HL-60 (cell line): ENCODE results near the gene MKLN1.

ENCODE experiments used
- POLR2AphosphoS5 ChIP-seq: IDR thresholded peaks from 2 replicates; pipeline ENCODE4 v1.6.1; 2012; ENCODE audit warnings: low read depth
- TF ChIP-seq, protein P1 (sequence below): IDR thresholded peaks from one replicate; pipeline ENCODE4 v1.5.1; 2011; ENCODE audit warnings: low read length, control low read depth, inconsistent platforms; ENCODE audit not compliant: insufficient read depth
- TF ChIP-seq, protein P2 (sequence below): IDR thresholded peaks from 2 replicates; pipeline ENCODE4 v1.6.1; 2012; ENCODE audit warnings: low read depth; ENCODE audit not compliant: insufficient replicate concordance

DNA sequence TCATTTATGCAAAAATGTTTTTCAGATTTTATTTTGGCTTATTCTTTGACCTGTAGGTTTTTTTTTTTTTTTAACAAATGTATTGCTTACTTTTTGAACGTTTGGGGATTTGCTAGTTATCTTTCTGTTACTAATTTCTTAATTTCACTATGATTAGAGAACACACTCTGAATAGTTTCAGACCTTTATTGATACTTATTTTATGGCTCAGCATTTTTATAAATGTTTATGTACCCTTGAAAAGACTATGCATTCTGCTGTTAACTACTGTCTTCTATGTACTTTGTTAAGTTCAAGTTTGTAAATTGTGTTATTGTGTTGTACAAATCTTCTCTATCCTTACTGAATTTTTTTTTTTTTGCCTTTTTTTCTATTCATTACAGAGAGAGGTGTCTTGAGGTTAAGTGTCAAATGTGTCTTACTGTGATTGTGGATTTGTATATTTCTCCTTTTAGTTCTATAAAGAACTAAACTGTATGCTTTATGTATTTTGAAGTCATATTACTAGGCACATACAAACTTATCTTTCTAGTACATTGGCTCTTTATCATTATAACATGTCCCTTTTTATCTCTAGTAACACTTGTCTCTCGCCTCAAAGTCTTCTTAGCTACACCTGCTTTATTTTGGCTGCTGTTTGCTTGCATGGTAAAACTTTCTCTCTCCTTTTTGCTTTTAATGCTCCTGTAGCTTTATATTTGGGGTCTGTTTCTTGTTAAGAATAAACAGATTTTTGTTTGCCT lies 8.1 kb downstream of the MKLN1 start:
- no peak for TF ChIP-seq POLR2AphosphoS5
- TF ChIP-seq, protein P1, sequence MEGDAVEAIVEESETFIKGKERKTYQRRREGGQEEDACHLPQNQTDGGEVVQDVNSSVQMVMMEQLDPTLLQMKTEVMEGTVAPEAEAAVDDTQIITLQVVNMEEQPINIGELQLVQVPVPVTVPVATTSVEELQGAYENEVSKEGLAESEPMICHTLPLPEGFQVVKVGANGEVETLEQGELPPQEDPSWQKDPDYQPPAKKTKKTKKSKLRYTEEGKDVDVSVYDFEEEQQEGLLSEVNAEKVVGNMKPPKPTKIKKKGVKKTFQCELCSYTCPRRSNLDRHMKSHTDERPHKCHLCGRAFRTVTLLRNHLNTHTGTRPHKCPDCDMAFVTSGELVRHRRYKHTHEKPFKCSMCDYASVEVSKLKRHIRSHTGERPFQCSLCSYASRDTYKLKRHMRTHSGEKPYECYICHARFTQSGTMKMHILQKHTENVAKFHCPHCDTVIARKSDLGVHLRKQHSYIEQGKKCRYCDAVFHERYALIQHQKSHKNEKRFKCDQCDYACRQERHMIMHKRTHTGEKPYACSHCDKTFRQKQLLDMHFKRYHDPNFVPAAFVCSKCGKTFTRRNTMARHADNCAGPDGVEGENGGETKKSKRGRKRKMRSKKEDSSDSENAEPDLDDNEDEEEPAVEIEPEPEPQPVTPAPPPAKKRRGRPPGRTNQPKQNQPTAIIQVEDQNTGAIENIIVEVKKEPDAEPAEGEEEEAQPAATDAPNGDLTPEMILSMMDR = no peak
- TF ChIP-seq, protein P2, sequence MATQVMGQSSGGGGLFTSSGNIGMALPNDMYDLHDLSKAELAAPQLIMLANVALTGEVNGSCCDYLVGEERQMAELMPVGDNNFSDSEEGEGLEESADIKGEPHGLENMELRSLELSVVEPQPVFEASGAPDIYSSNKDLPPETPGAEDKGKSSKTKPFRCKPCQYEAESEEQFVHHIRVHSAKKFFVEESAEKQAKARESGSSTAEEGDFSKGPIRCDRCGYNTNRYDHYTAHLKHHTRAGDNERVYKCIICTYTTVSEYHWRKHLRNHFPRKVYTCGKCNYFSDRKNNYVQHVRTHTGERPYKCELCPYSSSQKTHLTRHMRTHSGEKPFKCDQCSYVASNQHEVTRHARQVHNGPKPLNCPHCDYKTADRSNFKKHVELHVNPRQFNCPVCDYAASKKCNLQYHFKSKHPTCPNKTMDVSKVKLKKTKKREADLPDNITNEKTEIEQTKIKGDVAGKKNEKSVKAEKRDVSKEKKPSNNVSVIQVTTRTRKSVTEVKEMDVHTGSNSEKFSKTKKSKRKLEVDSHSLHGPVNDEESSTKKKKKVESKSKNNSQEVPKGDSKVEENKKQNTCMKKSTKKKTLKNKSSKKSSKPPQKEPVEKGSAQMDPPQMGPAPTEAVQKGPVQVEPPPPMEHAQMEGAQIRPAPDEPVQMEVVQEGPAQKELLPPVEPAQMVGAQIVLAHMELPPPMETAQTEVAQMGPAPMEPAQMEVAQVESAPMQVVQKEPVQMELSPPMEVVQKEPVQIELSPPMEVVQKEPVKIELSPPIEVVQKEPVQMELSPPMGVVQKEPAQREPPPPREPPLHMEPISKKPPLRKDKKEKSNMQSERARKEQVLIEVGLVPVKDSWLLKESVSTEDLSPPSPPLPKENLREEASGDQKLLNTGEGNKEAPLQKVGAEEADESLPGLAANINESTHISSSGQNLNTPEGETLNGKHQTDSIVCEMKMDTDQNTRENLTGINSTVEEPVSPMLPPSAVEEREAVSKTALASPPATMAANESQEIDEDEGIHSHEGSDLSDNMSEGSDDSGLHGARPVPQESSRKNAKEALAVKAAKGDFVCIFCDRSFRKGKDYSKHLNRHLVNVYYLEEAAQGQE = no peak
